Right lobe of liver (tissue), 6 donors: ENCODE data around the gene DEDD. TPM values are rescaled to one million over a fixed set of nuclear protein-coding genes. Genes with fewer than 3 reads are reported as not detected.

ENCODE experiments used
- ATAC-seq, 4 donors: fragments of 200-7000 bp; cut with Tn5 transposase; one replicate each; pipeline ENCODE4 v1.9.1; 2020; ENCODE audit warnings: mild to moderate bottlenecking in 4 of 4, moderate library complexity in 4 of 4
- DNase-seq, 3 donors: peaks; one replicate each; pipeline ENCODE4 v3.0.0-alpha.2; 2020
- H3K27ac ChIP-seq, 3 donors: fragments of 200-600 bp; one replicate each; pipeline ENCODE4 v1.8.0; 2022
- H3K27me3 ChIP-seq, 2 donors: fragments of 200-600 bp; one replicate each; pipeline ENCODE4 v1.8.0; 2022
- H3K36me3 ChIP-seq, 4 donors: fragments of 200-600 bp; sonication (generic) in 1 of 4; one replicate each; pipeline versions ENCODE4 v1.5.1 to v1.8.0; 2017 to 2022; ENCODE audit warnings: control low read depth in 1 of 4
- H3K4me1 ChIP-seq, 4 donors: fragments of 200-600 bp; sonication (generic) in 1 of 4; one replicate each; pipeline versions ENCODE4 v1.5.1 to v1.8.0; 2017 to 2022; ENCODE audit warnings: control low read depth in 1 of 4
- H3K4me3 ChIP-seq, 3 donors: fragments of 200-600 bp; one replicate each; pipeline ENCODE4 v1.8.0; 2022
- H3K9me3 ChIP-seq, 4 donors: fragments of 200-600 bp; sonication (generic) in 1 of 4; one replicate each; pipeline versions ENCODE4 v1.5.1 to v1.8.0; 2017 to 2022; ENCODE audit warnings: control low read depth in 1 of 4
- POLR2A ChIP-seq: fragments of 450-650 bp; IDR thresholded peaks from one replicate; pipeline ENCODE4 v1.6.1; 2017; ENCODE audit warnings: antibody characterized with exemption, mild to moderate bottlenecking
- WGBS: methylation state at CpG from one replicate; pipeline ENCODE4 v1.1.6; 2018; ENCODE audit warnings: low coverage, low lambda C conversion rate; ENCODE audit not compliant: insufficient coverage; ENCODE audit errors: missing lambda C conversion rate; 5-methylcytosine and 5-hydroxymethylcytosine counted together
- intact Hi-C, 2 donors: fragments of 100-400 bp; cut with DNase I; formaldehyde crosslinking; loops; one replicate each; pipeline versions ENCODE4 v1.11.2 to v1.14.1; 2022
- small RNA-seq, 2 experiments: library from RNA; depleted of rRNA; stranded (forward); fragments of <200 nt; gene quantifications; one replicate each; pipeline ENCODE3, GENCODE V24; 2016
- total RNA-seq, 6 experiments: library from RNA; depleted of rRNA in 2 of 6; stranded (reverse); fragments of >200 nt in 2 of 6; fragmentation: NEBNext Ultra II Directional in 3 of 6; extraction: Animal tissue kit (Norgen Biotek cat#: 25700) in 3 of 6; gene quantifications; one replicate each; pipeline versions ENCODE4 v1.1.0 to v1.2.4, GENCODE V29; 2016 to 2023
- TF ChIP-seq, protein P1 (sequence below), 4 donors: fragments of 200-600 bp in 3 of 4; fragments of 450-650 bp in 1 of 4; IDR thresholded peaks; one replicate each; pipeline versions ENCODE4 v1.5.1 to v1.8.0; 2016 to 2022; ENCODE audit warnings: antibody characterized with exemption in 4 of 4, mild to moderate bottlenecking in 2 of 4
- donor health status: DM: no; HTN: yes; CAD: no.
- donor health status: DM: no; HTN: no; CAD: no.
- donor health status: DM: no; HTN: no; CAD: no.
- donor health status: DM: no; HTN: yes; CAD: no.
- donor health status: DM: no; HTN: yes; CAD: no.

DEDD gene
- total RNA-seq, 6 experiments from 2014 or later: 13.8 to 22.0 (median 16.6) TPM

DNA sequence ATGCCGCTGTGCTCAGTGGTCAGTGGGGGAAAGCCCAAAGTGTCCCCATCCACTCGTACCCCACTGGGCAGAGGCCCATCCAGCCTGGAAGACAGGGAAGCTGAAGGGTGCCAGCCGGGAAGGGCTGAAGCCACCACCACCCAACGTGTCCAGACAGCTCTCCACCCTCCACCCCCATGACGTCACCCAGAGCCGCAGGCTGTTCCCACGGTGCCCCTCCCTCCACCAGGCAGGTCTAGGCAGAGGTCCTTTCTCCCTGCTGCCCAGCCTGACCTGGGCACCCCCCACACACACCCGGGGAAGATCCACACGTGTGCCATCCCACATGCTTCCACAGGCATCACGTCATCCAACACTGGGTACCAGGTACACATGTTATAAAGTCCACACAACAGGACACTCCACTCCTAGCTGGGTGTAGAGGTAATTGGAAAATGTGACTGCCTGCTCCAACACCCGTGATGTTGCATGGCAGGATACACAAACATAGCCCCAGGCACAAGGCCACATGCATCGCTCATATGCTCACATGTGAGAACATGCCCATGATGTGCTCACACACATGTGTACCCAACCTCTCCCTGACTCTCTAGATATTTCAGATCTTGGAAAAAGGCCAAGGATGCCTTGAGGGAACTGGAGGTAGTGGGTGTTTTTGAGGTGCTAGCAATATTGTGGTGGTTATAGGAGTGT, 57.6 kb downstream of the DEDD start:
- H3K27ac ChIP-seq: no peak overlapping the region
- 91% methylated on average over 7 of the region's 12 CpGs for WGBS

DNA sequence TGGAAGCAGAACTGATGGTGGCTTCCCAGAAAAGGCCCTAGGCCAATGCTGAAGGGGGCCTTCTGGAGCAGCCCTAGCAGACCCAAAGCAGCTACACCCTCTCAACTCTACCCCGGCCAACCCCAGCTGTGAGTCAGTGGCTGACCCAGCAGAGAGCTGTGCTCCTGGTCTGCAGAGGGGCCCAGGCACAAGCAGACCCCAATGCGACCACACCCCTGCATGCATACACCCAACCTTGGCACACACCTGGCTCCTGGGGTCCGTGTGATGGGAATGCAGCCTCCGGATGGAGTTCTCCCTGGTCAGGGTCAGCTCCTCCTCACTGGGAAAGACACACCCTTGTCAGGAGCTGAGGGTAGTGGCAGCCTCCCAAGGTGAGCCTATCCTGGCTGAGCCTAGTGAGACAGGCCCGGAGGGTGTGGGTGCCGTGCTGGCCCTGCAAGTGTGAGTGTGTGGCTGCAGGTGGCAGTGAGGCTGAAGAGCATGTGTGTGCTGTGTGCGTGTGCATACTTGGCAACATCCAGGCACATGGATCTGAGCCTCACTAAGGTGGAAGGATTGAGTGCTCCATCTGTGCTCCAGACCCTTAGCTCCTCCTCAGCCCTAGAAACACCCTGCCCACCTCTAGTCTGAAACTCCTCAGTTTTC, 58.9 kb downstream of the DEDD start:
- Histone ChIP-seq H3K4me1 (no peaks in the 10 kb centered on the region), H3K9me3 (no peaks in the 10 kb centered on the region), H3K36me3 (no peaks in the 10 kb centered on the region), H3K4me3 (no peak overlapping the region), H3K27ac (no peak overlapping the region), H3K27me3 (no peaks in the 10 kb centered on the region)
- no CpG with 5 or more reads among the region's 7 CpGs for WGBS
- DNase-seq: no peak
- TF ChIP-seq POLR2A: no peak
- TF ChIP-seq, protein P1, sequence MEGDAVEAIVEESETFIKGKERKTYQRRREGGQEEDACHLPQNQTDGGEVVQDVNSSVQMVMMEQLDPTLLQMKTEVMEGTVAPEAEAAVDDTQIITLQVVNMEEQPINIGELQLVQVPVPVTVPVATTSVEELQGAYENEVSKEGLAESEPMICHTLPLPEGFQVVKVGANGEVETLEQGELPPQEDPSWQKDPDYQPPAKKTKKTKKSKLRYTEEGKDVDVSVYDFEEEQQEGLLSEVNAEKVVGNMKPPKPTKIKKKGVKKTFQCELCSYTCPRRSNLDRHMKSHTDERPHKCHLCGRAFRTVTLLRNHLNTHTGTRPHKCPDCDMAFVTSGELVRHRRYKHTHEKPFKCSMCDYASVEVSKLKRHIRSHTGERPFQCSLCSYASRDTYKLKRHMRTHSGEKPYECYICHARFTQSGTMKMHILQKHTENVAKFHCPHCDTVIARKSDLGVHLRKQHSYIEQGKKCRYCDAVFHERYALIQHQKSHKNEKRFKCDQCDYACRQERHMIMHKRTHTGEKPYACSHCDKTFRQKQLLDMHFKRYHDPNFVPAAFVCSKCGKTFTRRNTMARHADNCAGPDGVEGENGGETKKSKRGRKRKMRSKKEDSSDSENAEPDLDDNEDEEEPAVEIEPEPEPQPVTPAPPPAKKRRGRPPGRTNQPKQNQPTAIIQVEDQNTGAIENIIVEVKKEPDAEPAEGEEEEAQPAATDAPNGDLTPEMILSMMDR (IDR thresholded peaks at IDR 0.05): no peak
- intact Hi-C loops: loop anchor here in 1 of 2 donors (10.0 kb wide), 1 partner anchor 239 kb away; no protein-coding TSS in a partner anchor
- no peak for ATAC-seq

More for the DNA sequence above, 57.6 kb downstream of the DEDD start:
- Histone ChIP-seq H3K4me3 (no peak overlapping the region), H3K36me3 (no peaks in the 10 kb centered on the region), H3K27me3 (no peaks in the 10 kb centered on the region), H3K9me3 (no peaks in the 10 kb centered on the region), H3K4me1 (no peaks in the 10 kb centered on the region)
- intact Hi-C loops: loop anchor here in 1 of 2 donors (10.0 kb wide), 1 partner anchor 240 kb away; no protein-coding TSS in a partner anchor
- no peak for DNase-seq
- TF ChIP-seq POLR2A: no peak
- TF ChIP-seq, protein P1 (IDR thresholded peaks at IDR 0.05): no peak
- no peak for ATAC-seq

DNA sequence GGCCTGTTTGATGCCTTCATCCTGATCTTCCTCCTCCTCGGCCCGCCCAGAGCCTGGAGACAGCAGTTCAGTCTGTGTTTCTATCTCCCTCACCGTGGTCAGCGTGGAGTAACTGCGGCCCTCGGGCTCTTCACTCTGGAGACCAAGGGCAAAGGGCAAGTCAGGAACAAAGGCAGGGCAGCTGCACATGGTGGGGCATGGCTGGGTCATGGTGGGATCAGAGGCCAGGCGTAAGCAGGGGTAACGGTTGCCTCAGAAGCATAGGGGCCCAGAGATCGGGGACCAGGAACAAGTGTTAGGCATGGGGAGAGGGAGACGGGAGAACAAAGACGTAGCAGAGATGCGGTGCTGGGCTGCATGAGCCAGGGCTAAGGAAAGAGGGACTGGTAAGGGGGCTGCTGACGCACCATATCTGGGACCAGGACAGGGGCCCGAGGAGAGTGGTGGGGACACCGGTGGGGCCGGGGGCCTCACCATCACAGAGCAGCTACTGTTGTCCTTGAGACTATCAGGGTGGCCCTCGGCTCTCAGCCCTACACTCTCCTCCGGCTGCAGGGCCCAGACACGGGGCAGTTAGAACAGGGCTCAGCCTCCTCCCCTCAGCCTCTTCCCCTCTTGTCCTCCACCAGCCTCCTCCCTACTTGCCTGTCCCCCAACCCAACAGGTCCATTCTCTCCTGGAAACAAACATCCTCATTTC, 59.6 kb downstream of the DEDD start:
- TF ChIP-seq, protein P1 (IDR thresholded peaks at IDR 0.05): no peak
- TF ChIP-seq POLR2A: no peak
- 93% methylated on average over 8 of the region's 19 CpGs for WGBS
- no peaks in the 10 kb centered on the region for H3K9me3 ChIP-seq
- no peak for ATAC-seq
- no peaks in the 10 kb centered on the region for H3K36me3 ChIP-seq
- no peak overlapping the region for H3K27ac ChIP-seq
- no peak overlapping the region for H3K4me3 ChIP-seq
- no peak for DNase-seq
- no peaks in the 10 kb centered on the region for H3K4me1 ChIP-seq
- intact Hi-C loops: loop anchor here in 1 of 2 donors (10.0 kb wide), 1 partner anchor 238 kb away; no protein-coding TSS in a partner anchor
- no peaks in the 10 kb centered on the region for H3K27me3 ChIP-seq

DNA sequence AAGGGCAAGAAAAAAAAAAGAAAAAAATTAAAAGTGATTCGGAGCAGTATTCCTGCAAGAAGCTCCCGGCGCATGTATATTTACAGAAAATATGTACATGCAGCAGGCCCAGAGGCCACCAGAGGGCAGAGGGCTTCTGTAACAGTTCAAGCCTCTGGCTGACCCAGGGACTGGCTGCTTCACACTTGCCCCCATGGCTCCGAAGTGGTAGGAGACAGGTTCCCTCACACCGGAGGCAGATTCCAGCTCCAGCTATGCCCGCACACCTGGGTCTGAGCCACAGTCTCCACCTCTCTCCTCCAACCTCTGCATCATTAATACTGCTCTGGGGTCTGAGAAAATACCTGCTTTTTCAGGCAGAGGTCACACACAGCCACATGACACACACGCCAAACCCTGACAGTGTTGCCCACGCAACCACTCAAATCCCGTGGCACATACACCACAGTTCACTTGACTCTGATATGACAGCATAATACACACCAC, 60.5 kb downstream of the DEDD start:
- Histone ChIP-seq H3K27me3 (no peaks in the 10 kb centered on the region), H3K36me3 (no peaks in the 10 kb centered on the region), H3K27ac (no peak overlapping the region), H3K4me3 (no peak overlapping the region), H3K4me1 (no peaks in the 10 kb centered on the region), H3K9me3 (no peaks in the 10 kb centered on the region)
- peak in 1 of 3 donors; percentile 65 for DNase-seq
- TF ChIP-seq, protein P1 (IDR thresholded peaks at IDR 0.05): peak; percentile 47 to 55 (median 47)
- no peak for TF ChIP-seq POLR2A
- ATAC-seq: peak; percentile 32 to 65 (median 46)
- intact Hi-C loops: loop anchor here in 1 of 2 donors (10.0 kb wide), 1 partner anchor 237 kb away; no protein-coding TSS in a partner anchor
- WGBS: 18% methylated on average over 3 of the region's 9 CpGs

Small RNAs within 50 kb of the gene (small RNA-seq; reads per million reads assigned to genes)
- 0 reads per million in 2 experiments for gene RF01225

Other genes with a start within 250 kb of the DEDD start
- gene ITLN1, start 247.5 kb downstream of the DEDD start, total RNA-seq: 1 to 10 TPM in 4 of 6 experiments, under 1 TPM in 1, not detected in 1; 0.90 to 5.1 (median 2.4) TPM
- gene ITLN2, start 177.9 kb downstream of the DEDD start, total RNA-seq: under 1 TPM in 3 of 6 experiments, not detected in 3; 0.29 to 0.33 (median 0.32) TPM
- gene F11R, start 111.5 kb downstream of the DEDD start, total RNA-seq: 100 to 1,000 TPM in 1 of 6 experiments, 10 to 100 TPM in 5; 48.3 to 119 (median 65.3) TPM
- gene TSTD1, start 93.7 kb downstream of the DEDD start, total RNA-seq: 10 to 100 TPM; 16.3 to 60.8 (median 28.3) TPM
- 10 to 100 TPM; 25.5 to 34.3 (median 28.1) TPM for gene USF1, start 86.7 kb downstream of the DEDD start, total RNA-seq
- gene ARHGAP30, start 62.8 kb downstream of the DEDD start, total RNA-seq: 1 to 10 TPM; 2.8 to 7.4 (median 3.6) TPM
- gene NECTIN4, start 43.1 kb downstream of the DEDD start, total RNA-seq: not detected
- 1 to 10 TPM; 1.4 to 6.8 (median 2.9) TPM for gene KLHDC9, start 34.3 kb downstream of the DEDD start, total RNA-seq
- gene PFDN2, start 14.6 kb downstream of the DEDD start, total RNA-seq: 10 to 100 TPM; 16.6 to 37.5 (median 25.8) TPM
- gene NIT1, start 14.6 kb downstream of the DEDD start, total RNA-seq: 10 to 100 TPM; 36.9 to 67.8 (median 45.8) TPM
- gene UFC1, start 21.3 kb upstream of the DEDD start, total RNA-seq: 10 to 100 TPM; 24.6 to 37.7 (median 35.3) TPM
- gene USP21, start 26.8 kb upstream of the DEDD start, total RNA-seq: 10 to 100 TPM in 1 of 6 experiments, 1 to 10 TPM in 5; 6.9 to 11.1 (median 8.8) TPM
- gene PPOX, start 33.8 kb upstream of the DEDD start, total RNA-seq: 10 to 100 TPM in 1 of 6 experiments, 1 to 10 TPM in 5; 7.6 to 14.3 (median 9.5) TPM
- 10 to 100 TPM; 10.9 to 21.1 (median 13.1) TPM for gene B4GALT3, start 44.8 kb upstream of the DEDD start, total RNA-seq
- 10 to 100 TPM in 1 of 6 experiments, 1 to 10 TPM in 3, under 1 TPM in 2; 0.29 to 11.0 (median 2.1) TPM for gene ADAMTS4, start 66.4 kb upstream of the DEDD start, total RNA-seq
- 100 to 1,000 TPM in 5 of 6 experiments, 10 to 100 TPM in 1; 91.1 to 157 (median 107) TPM for gene NDUFS2, start 69.7 kb upstream of the DEDD start, total RNA-seq
- gene FCER1G, start 82.6 kb upstream of the DEDD start, total RNA-seq: 10 to 100 TPM; 11.5 to 54.0 (median 19.0) TPM
- gene APOA2, start 91.0 kb upstream of the DEDD start, total RNA-seq: over 10,000 TPM in 2 of 6 experiments, 1,000 to 10,000 TPM in 4; 3,802 to 16,527 (median 7,524) TPM
- gene TOMM40L, start 93.4 kb upstream of the DEDD start, total RNA-seq: 10 to 100 TPM in 3 of 6 experiments, 1 to 10 TPM in 3; 4.3 to 18.5 (median 8.1) TPM
- gene NR1I3, start 105.5 kb upstream of the DEDD start, total RNA-seq: 100 to 1,000 TPM in 3 of 6 experiments, 10 to 100 TPM in 3; 24.1 to 169 (median 85.7) TPM
- 1 to 10 TPM; 1.3 to 6.0 (median 2.9) TPM for gene PCP4L1, start 126.1 kb upstream of the DEDD start, total RNA-seq
- gene MPZ, start 177.3 kb upstream of the DEDD start, total RNA-seq: 10 to 100 TPM in 1 of 6 experiments, 1 to 10 TPM in 5; 2.1 to 14.3 (median 6.5) TPM
- gene SDHC, start 181.7 kb upstream of the DEDD start, total RNA-seq: 100 to 1,000 TPM; 167 to 282 (median 235) TPM
- gene CFAP126, start 235.2 kb upstream of the DEDD start, total RNA-seq: not detected